Neural cell (in vitro differentiated cells): ENCODE measurements around the gene IDE.

Experiments
- CTCF ChIP-seq: fragments of 450-650 bp; IDR thresholded peaks from 2 replicates; pipeline ENCODE4 v1.5.1; 2014; ENCODE audit warnings: antibody characterized with exemption, mild to moderate bottlenecking, moderate library complexity; ENCODE audit not compliant: poor library complexity, severe bottlenecking
- EP300 ChIP-seq: fragments of 450-650 bp; conservative IDR thresholded peaks from 2 replicates; pipeline ENCODE4 v1.6.1; 2014; ENCODE audit warnings: antibody characterized with exemption, mild to moderate bottlenecking, moderate library complexity; ENCODE audit not compliant: poor library complexity, severe bottlenecking
- EZH2 ChIP-seq: fragments of 200-600, 300-800 bp; shearing (Covaris generic), sonication (generic); IDR thresholded peaks from 2 replicates; pipeline ENCODE4 v1.6.1; 2014; ENCODE audit warnings: antibody characterized with exemption, low read length, borderline replicate concordance, mild to moderate bottlenecking; ENCODE audit not compliant: insufficient read depth, poor library complexity, severe bottlenecking
- POLR2AphosphoS5 ChIP-seq: IDR thresholded peaks from 2 replicates; pipeline ENCODE4 v1.6.1; 2012
- RAD21 ChIP-seq: fragments of 450-650 bp; conservative IDR thresholded peaks from 2 replicates; pipeline ENCODE4 v1.6.1; 2014; ENCODE audit warnings: antibody characterized with exemption, mild to moderate bottlenecking, moderate library complexity
- SMC3 ChIP-seq: fragments of 450-650 bp; conservative IDR thresholded peaks from 2 replicates; pipeline ENCODE4 v1.6.1; 2014; ENCODE audit warnings: antibody characterized with exemption, mild to moderate bottlenecking, moderate library complexity; ENCODE audit not compliant: poor library complexity
- TAF1 ChIP-seq: IDR thresholded peaks from 2 replicates; pipeline ENCODE4 v1.6.1; 2012; ENCODE audit warnings: low read depth

- TF ChIP-seq CTCF: no peak
- TF ChIP-seq RAD21: no peak
- no peak for TF ChIP-seq POLR2AphosphoS5
- no peak for TF ChIP-seq TAF1
- no peak for TF ChIP-seq EP300
- TF ChIP-seq EZH2: no peak
- no peak for TF ChIP-seq SMC3
Measured at GRCh38 chr10:92590623-92591549, 17.0 kb upstream of the IDE start.
